Kasumi-1 (cell line): Measurements from ENCODE around the gene POLR1E.
"Not testable (repeated sequence)": the region's sequence is repeated elsewhere in the genome, so short reads cannot be mapped to it uniquely, and the experiment has no call there.

Experiments used
- DNase-seq, 2 experiments: peaks; one replicate each; lab custom pipeline; 2025; lab: John Stamatoyannopoulos, UW

Gene POLR1E

DNA sequence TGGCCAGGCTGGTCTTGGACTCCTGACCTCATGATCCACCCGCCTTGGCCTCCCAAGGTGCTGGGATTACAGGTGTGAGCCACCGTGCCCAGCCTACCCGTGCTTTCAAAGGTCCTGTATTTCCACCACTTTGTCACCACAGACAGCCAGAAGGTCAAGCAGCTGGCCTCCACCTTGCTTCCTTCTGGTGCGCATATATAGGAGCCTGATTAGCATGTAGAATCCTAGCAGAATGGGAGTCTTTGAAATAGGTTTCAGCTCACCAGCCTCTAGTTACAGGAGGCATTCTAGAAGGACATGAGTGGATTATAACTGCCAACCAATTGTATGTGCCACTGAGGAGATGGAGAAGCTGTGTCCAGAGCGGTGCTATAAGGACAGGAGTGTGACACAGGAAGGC is 18.9 kb downstream of the POLR1E start:
- DNase-seq = no peak

DNA sequence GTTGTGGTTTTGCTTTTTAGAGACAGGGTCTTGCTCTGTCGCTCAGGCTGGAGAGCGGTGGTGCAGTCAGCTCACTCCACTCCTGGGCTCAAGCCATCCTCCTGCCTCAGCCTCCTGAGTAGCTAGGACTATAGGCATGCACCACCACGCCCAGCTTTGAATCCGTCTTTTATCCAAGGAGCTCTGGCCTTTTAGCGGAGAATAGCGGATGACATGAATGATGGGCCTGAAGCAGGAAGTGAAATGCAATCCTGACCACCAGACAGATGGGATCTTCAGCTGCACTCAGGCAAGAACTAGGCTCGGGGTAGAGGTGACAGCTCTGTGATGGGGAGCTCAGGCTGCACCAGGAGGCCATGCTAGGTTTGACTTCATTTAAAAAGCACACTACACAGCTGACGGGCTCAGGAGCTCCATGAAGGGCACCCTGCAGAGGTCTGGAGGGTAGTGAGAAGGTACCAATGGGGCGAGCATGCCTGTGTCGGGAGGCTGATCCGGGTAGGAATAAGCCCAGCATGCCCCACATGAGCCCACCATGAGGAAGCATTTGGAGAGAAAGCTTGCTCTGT is 21.9 kb downstream of the POLR1E start:
- DNase-seq = no peak

GRCh38 chr9:37508135-37508833 is 22.5 kb downstream of the POLR1E start:
- no peak for DNase-seq

- no peak for DNase-seq
These were observed 23.1 kb downstream of the POLR1E start for GRCh38 chr9:37508834-37509206.

GRCh38 chr9:37509536-37509935 is 23.8 kb downstream of the POLR1E start:
- DNase-seq = no peak

DNA sequence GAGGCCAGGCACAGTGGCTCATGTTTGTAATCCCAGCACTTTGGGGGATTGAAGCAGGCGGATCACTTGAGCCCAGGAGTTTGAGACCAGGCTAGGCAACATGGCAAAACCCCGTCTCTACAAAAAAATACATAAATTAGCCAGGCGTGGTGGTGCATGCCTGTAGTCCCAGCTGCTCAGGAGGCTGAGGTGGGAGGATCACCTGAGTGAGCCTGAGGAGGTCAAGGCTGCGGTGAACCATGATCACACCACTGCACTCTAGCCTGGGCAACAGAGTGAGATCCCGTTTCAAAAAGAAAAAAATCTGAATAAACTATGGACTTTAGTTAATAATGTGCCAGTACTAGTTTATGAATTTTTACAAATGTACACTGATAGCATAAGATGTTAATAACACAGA is 24.3 kb downstream of the POLR1E start:
- not testable (repeated sequence) for DNase-seq

DNA sequence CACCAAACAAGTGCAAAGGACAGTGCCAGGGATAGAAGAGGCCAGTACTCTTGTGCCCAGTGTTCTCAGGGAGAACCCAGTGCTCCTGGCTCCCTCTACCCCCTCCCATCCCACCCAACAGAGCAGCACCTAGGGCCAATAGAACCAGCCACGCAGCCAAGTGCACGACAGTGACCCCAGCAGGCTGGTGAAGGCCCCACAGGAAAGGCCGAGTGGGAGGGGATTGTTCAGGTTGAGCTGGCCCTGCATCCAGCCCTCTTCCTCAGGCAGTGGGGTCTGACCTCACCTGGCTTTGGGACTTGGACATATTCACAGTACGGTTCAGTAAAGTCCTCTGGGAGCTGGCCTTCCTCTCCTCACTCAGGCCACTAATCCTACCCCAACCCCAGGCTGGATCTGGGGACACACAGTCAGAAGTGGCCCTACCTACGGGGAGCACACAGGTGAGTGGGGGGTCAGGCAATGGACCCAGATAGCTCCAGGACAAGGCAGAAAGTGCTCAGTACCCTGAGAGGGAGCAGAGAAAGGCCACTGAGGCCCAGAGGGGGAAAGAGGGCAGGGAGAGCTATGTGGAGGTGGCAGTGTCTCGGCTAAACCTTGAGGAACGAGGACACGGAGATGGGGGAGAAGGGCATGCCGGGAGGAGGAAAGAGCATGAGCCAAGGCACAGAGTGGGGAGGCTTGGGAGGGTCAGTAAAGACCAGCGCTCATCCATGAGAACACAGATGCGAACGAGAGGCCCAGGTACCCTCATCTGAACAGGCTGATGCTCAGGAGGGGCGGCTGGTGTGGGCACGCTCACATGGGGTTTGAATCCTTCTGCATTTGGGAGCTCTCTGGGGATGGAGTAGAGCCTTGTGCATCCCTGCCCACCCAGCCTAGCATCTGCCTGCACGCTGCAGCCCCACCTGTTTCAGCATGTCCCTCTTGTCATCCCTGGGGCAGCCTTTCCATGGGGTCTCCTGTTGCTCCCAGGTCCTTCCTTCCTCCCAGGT is 25.6 kb downstream of the POLR1E start:
- DNase-seq = no peak

DNA sequence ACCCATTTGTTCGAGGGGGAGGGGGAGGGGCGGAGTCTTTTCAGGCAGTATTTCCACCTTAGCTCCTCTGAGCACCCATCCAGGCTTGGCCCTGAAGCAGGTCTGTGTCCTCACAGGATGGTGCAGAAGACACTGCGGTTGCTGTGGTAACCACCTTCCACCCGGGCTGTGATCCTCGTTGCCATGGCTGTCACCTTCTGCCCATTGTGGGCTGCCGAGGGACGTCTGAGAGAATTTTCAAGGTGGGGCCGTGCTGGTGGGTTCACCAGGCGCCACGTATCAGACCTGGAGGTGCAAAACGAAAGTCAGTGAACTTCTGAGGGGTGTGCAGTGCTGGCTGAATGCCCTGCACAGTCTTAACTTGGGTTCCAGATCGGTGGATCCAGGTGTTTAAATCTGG is 26.7 kb downstream of the POLR1E start:
- no peak for DNase-seq

- not testable (repeated sequence) for DNase-seq
These were observed 28.7 kb downstream of the POLR1E start for GRCh38 chr9:37514415-37514814.

- no peak for DNase-seq
These were observed 29.3 kb downstream of the POLR1E start for GRCh38 chr9:37514999-37515398.

- no peak for DNase-seq
These were observed 30.0 kb downstream of the POLR1E start for GRCh38 chr9:37515620-37516258.

GRCh38 chr9:37517923-37518322 is 32.2 kb downstream of the POLR1E start:
- no peak for DNase-seq

- no peak for DNase-seq
These were observed 34.9 kb downstream of the POLR1E start for GRCh38 chr9:37520641-37521040.

DNA sequence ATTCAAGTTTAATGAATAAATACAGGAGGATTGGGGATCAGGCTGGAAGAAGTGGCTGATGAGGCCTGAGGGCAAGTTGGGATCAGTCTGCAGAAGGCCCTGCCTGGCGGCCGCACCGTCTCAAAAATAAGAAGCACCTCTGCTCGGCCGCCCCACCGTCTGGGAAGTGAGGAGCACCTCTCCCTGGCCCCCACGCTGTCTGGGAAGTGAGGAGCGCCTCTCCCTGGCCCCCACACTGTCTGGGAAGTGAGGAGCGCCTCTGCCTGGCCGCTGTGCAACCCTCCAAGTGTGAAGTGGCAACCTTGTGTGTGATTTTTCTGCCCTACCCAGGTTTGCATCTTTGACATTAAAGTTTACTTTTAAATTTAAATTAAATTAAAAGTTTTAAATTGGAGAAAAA is 35.4 kb downstream of the POLR1E start:
- DNase-seq = no peak

GRCh38 chr9:37522971-37523370 is 37.2 kb downstream of the POLR1E start:
- DNase-seq = no peak

- DNase-seq = no peak
These were observed 38.2 kb downstream of the POLR1E start for GRCh38 chr9:37523916-37524315.

- no peak for DNase-seq
These were observed 43.1 kb downstream of the POLR1E start for GRCh38 chr9:37528652-37529471.

GRCh38 chr9:37531699-37532098 is 46.0 kb downstream of the POLR1E start:
- no peak for DNase-seq

DNA sequence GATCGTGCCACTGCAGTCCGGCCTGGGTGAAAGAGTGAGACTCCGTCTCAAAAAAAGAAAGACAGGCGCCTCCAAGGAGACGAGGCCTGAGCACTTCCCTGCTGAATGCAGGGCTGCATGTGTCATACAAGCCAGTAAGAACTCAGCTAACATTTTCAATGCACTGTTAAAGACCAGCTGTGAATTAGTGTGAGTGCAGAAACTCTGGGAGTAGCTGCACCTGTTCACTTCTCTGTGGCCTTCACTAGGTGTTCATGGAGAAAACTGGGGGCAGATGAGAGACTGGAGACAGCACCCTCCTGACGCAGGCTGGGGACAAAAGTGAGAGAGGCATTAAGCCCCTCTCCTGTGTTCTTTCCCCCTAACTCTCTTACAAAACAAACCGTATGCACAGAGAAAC is 48.7 kb downstream of the POLR1E start:
- DNase-seq = no peak

DNA sequence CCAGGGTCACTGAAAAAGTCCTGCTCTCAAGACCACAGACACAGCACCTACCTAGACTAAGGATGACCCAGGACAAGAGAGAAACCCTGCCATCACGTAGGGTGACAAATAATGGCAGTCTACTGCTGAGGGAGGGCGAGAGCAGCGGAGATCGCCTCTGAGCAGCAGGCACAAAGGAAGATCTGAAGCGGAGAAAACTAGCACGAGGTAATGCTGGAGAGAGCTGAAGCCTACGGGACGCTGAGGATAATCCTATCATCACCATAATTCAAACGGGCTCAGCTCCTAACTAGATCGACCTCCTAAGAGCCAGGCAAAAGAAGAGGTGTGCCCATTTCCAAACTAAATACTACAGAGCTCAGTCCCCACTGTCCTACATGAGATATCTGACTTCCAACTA is 49.2 kb downstream of the POLR1E start:
- DNase-seq = no peak

DNA sequence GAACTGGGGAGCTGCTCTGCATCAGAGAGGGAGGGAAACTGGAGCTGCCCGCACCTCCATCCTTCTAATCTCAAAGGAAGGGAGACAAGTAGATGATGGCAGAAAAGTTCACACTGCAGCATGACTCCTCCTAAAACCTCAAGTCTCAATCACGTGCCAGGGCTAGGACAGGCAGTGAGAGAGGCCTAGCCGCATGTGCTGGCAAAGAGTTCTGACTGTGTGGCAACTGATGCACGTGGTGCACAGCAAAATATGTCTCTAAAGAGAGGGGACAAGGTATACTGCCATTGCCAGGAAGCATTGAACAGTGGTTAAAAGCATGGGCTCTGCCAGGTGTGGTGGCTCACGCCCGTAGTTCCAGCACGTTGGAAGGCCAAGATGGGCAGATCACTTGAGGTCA is 52.4 kb downstream of the POLR1E start:
- no peak for DNase-seq

- no peak for DNase-seq
These were observed 53.9 kb downstream of the POLR1E start for GRCh38 chr9:37539634-37540033.
